Limb (tissue), 2 donors: ENCODE measurements around the gene DDX60.
A peak's percentile ranks its signal among the peaks of the same experiment; 100 is the strongest.
"Not testable (repeated sequence)": the region's sequence is repeated elsewhere in the genome, so short reads cannot be mapped to it uniquely, and the experiment has no call there.

Experiments
- DNase-seq, 2 donors: peaks; one replicate each; pipeline ENCODE4 v3.0.0-alpha.2; 2016; ENCODE audit errors: extremely low spot score in 2 of 2

DDX60 gene, protein sequence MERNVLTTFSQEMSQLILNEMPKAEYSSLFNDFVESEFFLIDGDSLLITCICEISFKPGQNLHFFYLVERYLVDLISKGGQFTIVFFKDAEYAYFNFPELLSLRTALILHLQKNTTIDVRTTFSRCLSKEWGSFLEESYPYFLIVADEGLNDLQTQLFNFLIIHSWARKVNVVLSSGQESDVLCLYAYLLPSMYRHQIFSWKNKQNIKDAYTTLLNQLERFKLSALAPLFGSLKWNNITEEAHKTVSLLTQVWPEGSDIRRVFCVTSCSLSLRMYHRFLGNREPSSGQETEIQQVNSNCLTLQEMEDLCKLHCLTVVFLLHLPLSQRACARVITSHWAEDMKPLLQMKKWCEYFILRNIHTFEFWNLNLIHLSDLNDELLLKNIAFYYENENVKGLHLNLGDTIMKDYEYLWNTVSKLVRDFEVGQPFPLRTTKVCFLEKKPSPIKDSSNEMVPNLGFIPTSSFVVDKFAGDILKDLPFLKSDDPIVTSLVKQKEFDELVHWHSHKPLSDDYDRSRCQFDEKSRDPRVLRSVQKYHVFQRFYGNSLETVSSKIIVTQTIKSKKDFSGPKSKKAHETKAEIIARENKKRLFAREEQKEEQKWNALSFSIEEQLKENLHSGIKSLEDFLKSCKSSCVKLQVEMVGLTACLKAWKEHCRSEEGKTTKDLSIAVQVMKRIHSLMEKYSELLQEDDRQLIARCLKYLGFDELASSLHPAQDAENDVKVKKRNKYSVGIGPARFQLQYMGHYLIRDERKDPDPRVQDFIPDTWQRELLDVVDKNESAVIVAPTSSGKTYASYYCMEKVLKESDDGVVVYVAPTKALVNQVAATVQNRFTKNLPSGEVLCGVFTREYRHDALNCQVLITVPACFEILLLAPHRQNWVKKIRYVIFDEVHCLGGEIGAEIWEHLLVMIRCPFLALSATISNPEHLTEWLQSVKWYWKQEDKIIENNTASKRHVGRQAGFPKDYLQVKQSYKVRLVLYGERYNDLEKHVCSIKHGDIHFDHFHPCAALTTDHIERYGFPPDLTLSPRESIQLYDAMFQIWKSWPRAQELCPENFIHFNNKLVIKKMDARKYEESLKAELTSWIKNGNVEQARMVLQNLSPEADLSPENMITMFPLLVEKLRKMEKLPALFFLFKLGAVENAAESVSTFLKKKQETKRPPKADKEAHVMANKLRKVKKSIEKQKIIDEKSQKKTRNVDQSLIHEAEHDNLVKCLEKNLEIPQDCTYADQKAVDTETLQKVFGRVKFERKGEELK (N-terminal part only)

DNA sequence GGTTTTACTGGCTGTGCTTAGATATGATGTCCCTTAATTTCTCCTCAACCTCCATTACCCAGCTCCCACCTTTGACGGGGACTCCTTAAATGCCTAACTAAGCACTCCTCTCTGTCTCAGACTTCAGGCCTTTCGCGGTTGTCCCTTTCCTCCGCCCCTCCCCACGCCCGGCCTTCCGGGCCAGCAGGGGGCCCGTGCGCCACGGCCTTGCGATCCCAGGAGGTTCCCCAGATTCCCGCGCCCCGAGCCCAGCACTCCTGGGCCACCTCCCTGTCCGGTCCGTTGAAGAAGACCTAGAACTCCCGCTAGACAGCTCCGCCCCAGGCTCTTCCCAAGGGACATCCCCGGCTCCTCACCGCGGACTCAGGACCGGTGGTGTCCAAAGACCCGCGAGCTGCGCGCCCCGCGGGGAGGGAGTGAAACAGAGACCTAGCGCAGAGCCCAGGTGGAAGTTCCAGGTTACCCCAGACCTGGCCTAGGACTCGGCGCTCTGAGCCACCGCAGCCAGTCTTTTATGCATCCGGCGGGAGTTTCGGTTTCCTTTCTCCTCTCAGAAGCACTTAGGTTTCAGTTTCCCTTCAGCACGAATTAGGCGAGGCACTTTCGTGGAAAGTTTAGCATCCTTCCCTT lies at the start of gene DDX60:
Gene DDX60 (minus strand): TSS at position 487 of the 630 bp plus-strand sequence. CDS start 7,493 bp downstream, outside the sequence.
- peak; percentile 79 to 81 for DNase-seq

DNA sequence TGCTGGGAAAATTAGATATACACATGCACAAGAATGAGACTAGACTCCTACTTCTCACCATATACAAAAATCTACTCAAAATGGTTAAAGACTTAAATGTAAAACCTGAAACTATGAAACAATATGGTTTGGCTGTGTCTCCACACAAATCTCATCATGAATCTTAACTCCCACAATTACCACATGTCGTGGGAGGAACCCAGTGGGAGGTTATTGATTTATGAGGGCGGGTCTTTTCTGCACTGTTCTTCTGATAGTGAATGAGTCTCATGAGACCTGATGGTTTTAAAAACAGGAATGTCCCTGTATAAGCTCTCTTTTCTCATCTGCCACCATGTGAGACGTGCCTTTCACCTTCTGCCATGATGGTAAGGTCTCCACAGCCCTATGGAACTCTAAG lies 48.5 kb upstream of the DDX60 start:
- no peak for DNase-seq

DNA sequence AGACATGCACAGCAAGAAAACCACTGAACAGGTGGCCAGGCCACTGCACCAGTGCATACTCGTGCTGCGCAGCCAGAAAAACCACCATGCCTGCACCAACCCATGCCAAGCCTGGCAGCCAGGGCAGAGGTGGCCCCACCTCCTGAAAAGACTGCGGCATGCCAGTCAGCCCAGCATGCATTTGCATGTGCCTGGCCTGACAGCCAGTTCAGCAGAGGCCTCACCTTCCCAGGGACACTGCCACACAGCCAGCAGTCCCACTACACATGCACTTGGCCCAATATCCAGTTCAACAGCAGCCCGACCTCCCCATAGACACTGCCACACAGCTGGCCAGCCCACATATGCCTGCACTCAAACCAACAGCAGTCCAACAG lies 43.5 kb upstream of the DDX60 start:
- no peak for DNase-seq

DNA sequence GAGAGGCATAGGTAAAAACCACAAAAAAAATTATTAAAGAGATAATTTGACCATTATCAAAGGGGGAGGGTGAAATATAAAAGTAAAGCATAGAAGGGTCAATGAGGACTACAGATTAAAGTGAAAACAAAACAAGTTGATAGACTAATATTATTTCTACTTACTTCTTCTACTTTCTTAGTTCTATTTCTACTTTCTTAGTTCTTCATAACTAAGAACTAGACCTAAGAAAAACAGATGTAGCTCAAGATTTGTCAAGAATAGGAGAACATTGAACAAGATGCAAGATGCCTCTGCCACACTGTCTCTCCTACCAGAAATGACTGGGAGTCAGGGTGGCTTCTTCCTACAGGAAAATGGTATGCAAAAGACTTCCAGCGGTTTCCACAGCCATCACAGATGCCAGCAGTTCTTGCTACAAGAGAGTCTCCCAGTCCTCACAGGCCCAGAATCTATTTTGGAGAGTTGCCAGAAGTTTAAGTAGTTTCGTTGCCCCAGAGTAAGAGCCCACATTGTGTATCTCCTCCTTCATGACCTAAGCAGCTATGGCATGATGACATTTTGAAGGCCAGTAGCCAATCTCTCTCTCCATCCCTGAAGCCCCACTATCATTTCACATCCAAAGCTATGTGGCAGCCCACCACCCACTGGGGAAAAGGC lies 42.9 kb upstream of the DDX60 start:
- DNase-seq, result no peak

DNA sequence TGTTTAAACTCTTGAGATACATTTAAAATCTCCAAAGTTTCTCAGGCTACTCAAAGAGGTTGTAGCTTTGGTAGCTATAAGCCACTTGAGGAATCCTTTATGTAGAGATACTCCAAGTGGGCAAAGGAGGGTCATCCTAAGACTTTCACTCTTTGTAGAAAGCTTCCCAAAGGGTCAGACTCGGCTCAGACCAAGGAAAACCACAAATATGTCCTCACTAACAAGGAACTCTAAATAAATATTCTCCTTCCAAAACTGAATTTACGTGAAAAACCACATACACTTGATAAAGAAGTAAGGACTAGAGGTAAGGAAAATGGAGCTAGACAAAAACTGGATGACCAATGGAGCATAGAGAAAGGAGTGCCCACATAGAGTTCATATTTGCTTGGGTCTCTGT lies 41.7 kb upstream of the DDX60 start:
- DNase-seq, result no peak

DNA sequence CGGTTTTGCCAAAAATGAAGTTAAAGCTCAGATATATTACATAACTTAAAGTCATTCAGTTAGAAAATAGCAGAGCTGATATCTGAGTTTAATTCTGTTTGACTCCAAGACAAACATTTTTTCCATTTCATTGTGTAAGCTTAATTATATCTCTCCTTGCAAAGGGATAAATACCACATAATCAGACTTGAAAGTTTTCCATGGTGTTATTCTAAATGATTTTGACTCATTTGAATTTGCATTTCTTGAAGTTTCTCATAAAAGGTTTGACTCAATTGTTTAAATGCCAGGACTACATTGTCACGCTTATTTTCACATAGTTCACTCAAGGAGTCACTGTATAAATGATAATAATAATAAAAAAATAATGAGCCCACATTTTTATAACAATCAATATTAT lies 39.4 kb upstream of the DDX60 start:
- no peak for DNase-seq

DNA sequence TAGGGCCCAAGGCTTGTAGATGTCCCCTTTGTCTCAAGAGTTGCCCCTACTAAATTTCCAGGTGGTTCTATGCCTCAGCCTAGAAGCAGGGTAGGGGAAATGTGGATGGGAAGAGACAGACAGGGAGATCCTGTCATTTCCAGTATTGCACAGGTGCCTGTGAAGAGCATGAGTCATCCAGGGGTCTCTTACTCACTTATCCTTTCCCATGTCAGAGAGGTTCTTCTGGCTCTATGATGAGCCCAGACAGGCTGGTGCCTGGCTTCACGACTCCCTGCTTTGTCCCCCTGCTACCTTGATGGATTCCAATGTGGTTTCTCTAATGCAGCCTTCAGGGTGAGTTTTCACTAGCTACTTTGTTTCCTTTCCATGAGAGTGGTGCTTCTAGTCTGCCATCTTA lies 35.2 kb upstream of the DDX60 start:
- no peak for DNase-seq

DNA sequence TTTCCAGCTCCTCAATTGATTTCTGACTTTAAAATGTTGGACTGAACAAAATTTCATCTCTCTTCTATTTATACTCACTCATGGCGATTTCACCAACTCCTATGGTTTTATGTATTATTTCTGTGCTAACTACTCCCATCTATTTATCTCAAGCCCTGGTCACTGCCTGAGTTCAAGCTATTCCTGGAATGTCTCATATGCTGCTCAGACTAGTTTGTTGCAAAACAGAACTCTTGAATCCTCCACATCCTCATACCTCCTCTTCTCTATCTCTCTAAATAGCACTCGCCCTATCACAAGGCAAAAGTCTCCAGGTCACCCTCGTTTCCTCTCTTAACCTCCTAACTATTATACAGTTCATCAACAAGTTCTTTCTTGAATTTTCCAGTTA lies 19.0 kb upstream of the DDX60 start:
- DNase-seq, result no peak

DNA sequence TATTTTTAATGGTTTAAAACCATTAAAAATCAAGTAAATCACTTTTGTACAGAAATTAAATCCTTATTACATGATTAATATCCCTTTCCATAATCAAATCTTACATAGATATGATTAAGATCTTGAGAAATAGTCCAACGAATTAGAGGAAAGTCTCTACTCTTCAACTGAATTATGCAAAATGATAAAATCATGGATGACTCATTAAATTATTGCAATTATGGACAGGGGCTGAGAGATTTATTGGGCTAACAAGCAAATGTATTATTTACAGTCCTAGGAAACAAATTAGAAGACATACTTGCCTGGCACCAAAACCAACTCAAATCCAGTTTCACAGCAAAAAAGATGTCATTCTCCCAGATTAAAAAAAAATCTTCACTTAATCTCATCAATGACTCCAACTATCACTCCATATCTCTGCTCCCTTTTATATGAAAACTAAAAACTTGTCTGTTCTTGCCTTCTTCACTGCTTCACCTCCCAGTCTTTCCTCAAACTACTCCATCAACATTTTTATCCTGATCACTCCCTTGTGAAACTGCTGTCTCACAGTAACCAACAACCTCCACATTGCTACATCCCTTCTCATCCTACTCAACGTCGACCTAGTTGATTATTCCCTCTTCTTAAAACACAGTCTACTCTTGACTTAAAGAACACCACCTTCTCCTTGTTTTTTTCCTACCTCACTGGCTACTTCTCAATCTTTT lies 18.4 kb upstream of the DDX60 start:
- no peak for DNase-seq

DNA sequence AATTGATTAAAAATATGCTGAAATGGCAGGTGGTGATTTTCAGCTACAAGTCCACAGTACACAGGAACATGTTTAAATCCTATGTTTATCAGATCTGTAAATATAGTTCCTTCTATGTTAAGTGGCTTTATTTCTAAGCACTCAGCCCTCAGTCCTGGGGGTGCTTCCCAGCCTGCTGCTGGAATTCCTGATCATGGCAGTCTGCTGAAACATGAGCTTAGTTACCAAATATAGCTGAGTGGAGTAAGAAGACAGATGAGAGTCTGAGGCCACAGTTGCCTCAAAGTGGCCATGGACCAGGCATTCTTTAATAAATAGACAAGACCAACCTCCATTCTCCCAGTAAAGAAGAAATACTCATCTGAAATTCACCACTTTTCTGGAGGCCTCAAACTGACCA lies 17.1 kb upstream of the DDX60 start:
- peak in 1 of 2 donors; percentile 38 for DNase-seq

DNA sequence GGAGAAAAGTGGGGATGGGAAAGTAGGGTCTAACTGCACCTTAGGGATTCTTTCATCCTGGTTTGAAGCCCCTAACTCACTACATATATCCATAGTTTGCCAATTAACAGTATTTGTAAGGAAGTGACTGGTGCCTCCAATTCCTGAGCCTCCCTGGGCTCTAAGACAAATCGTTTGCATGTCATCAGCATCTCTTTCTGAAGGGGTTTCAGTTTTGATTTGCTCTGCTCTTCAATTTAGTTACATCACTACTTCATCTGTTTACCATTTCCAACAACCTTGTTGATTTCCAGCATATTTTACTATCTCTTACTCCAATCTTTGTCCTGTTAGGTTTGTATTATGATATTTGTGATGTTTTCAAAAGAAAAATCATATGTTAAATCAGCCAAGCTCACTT lies 15.5 kb upstream of the DDX60 start:
- no peak for DNase-seq

DNA sequence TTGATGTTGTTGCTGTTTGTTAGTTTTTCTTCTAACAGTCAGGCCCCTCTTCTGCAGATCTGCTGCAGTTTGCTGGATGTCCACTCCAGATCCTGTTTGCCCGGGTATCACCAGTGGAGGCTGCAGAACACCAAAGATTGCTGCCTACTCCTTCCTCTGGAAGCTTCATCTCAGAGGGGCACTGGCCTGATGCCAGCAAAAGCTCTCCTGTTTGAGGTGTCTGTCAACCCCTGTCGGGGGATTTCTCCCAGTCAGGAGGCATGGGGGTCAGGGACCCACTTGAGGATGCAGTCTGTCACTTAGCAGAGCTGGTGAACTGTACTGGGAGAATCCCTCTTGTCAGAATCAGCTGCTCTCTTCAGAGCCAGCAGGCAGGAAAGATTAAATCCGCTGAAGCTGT lies 12.0 kb upstream of the DDX60 start:
- not testable (repeated sequence) for DNase-seq

DNA sequence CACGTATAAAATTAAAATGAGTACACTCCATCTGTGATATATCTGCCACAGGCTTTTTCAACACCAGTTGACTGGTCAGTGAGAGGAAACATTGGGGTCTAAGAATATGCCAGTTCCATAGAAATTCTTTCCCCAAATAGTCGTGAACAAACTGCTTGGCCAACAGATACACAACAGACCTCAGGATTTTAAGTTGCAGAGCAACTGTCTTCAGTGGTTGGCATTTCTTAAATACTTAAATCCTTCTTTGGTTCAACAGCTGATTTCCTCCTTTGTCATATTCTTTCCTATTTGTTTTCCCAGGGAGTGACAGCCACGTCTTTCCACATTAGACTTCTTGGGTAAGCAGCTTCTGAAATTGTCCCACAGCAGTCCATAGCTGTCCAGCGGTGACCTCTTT lies 7.0 kb upstream of the DDX60 start:
- no peak for DNase-seq

DNA sequence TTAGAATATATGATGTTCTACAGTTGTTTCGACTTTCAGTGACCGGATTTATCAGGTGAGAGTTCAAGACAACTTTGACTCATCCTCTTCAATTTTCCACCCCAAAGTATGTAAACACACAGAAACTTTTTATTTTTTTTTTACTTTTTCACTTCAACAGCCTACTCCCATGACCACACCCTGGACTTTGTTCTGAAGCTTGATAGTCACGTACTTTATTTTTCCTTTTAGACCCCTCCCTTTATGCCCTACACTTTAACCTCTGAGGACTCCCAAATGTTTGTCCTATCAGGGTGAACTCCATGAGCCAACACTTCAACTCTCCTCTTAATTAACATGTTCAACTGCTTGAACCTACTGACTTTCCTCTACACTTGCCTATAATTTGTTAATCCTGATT lies 2.5 kb upstream of the DDX60 start:
- no peak for DNase-seq

DNA sequence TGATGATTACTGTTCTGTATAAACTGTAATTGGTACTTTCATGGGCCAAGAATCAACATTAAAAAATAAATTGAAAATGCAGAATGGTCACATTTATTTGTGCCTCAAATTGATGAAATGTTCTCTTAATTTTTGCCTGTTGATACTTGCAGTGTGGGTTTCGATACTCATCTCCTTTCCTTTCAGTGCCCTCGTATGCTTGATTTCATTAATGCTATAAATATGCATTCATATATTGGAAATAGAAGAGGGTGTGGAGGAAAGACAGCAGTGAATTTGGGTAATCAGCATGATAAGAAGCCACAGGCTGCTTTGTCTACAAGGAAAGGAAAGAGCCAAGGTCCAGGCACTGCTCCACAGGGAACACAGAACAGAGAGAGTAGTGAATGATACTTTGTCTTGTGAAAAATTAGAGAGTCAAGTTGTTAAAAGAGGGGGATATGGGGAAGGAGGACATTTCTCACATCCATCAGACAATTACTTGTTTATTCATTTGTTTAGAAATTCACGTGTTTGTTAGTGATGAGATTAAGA lies 1.0 kb upstream of the DDX60 start:
- no peak for DNase-seq

DNA sequence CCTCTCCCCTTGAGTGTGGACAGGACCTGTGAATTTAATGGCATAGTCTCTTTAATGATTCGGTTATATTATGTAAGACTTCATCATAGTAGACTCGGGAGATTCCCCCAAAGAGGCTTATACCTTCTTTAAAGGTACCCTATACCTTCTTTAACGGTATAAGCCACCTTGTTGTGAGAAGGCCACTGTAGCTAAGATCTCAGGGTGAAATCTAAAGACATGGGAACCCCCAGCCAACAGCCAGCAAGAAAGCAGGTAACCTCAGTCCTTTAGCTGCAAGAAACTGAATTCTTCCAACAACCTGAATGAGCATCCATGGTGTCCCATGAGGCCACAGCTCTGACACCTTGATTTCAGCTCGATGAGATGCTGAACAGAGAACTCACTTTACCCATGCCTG lies 931 bp downstream of the DDX60 start:
- no peak for DNase-seq

DNA sequence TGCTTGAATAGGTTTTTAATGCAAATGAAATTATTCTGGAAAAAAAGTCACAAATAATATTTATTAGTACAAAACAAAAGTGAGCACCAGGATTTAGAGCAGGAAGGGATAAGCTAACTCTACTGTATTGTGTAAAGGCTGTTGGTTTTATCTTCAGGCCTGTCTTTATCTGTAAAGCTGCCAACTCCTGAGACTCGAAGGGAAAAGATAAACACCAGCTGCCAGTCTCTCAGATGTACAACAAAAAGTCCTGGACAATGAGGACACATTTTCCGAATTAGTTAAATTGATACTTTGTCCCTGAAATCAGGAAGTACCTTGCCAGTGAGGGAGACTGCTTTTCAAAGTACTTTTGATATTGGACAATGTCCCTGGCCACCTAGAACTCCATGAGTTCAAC lies 8.8 kb downstream of the DDX60 start:
- no peak for DNase-seq

DNA sequence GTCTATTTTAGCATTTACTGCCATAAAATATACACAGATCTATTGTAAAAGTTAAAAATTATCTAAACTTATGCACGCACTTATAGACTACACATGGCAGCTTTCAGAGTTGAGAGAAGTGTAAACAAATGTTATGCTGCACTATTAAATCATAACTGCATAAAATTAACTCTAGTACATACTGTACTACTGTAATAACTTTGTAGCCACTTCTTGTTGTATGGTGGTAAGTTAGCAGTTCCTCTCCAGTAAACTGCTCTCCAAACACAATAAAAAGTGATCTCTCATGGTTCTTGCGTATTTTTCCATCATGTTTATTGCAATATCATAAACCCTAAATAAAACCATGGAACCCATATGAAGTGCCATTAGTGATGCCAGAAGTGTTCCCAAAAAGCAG lies 9.6 kb downstream of the DDX60 start:
- DNase-seq, result no peak

DNA sequence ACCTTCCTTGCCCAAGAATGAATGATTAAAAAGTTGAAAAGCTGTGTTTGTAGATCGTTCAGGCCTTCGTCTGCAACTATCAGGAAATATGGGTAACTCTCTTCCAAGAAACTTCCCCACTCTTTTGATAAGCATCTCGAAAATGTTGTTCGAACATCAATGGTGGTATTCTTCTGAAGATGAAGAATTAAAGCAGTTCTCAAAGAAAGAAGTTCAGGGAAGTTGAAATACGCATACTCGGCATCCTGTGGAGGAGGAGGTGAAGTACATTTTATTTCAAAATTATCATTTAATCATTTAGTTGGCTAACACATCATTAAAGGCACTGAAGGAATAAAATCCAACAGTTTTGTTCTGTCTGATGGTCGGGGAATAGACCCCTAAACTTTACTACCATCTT lies 12.1 kb downstream of the DDX60 start:
- DNase-seq, result no peak
